Suprapubic skin (tissue), 4 donors: Measurements from ENCODE around the gene PABPN1. TPM values are rescaled to one million over a fixed set of nuclear protein-coding genes. Genes with fewer than 3 reads are reported as not detected.
A peak's percentile ranks its signal among the peaks of the same experiment; 100 is the strongest.

Experiments
- DNase-seq, 2 donors: peaks; one replicate each; pipeline ENCODE4 v3.0.0-alpha.2; 2019; ENCODE audit warnings: low spot score in 2 of 2
- H3K27ac ChIP-seq: fragments of 200-600 bp; sonication (generic); one replicate; pipeline ENCODE4 v1.5.1; 2019
- H3K27me3 ChIP-seq: fragments of 200-600 bp; sonication (generic); one replicate; pipeline ENCODE4 v1.5.1; 2019
- H3K36me3 ChIP-seq: fragments of 200-600 bp; sonication (generic); one replicate; pipeline ENCODE4 v1.5.1; 2019
- H3K4me1 ChIP-seq: fragments of 200-600 bp; sonication (generic); one replicate; pipeline ENCODE4 v1.5.1; 2019
- H3K4me3 ChIP-seq: fragments of 200-600 bp; sonication (generic); one replicate; pipeline ENCODE4 v1.5.1; 2019; ENCODE audit warnings: mild to moderate bottlenecking
- H3K9me3 ChIP-seq: fragments of 200-600 bp; sonication (generic); one replicate; pipeline ENCODE4 v1.5.1; 2019
- CTCF ChIP-seq, 2 donors: fragments of 200-600 bp in 1 of 2; fragments of 450-650 bp in 1 of 2; sonication (generic) in 1 of 2; IDR thresholded peaks; one replicate each; pipeline ENCODE4 v1.5.1; 2016 to 2019; ENCODE audit warnings: antibody characterized with exemption in 2 of 2, mild to moderate bottlenecking in 1 of 2, moderate library complexity in 1 of 2
- EP300 ChIP-seq: sonication (generic); formaldehyde crosslinking; IDR thresholded peaks from one replicate; pipeline ENCODE4 v1.6.1; 2017; ENCODE audit warnings: antibody characterized with exemption
- POLR2A ChIP-seq, 2 donors: fragments of 450-650 bp; IDR thresholded peaks; one replicate each; pipeline ENCODE4 v1.6.1; 2017; ENCODE audit warnings: antibody characterized with exemption in 2 of 2, mild to moderate bottlenecking in 2 of 2, moderate library complexity in 2 of 2
- POLR2AphosphoS5 ChIP-seq, 3 donors: sonication (generic); formaldehyde crosslinking; IDR thresholded peaks; one replicate each; pipeline ENCODE4 v1.6.1; 2017; ENCODE audit warnings: antibody characterized with exemption in 3 of 3
- WGBS: methylation state at CpG from one replicate; pipeline ENCODE4 v1.1.5; 2018; 5-methylcytosine and 5-hydroxymethylcytosine counted together
- total RNA-seq, 4 donors: library from RNA; depleted of rRNA; stranded (reverse); fragments of >200 nt; gene quantifications; one replicate each; pipeline ENCODE4 v1.1.0, GENCODE V29; 2016

PABPN1 gene
- total RNA-seq, 4 donors from 2014 or later, result 45.1 to 109 (median 58.8) TPM

DNA sequence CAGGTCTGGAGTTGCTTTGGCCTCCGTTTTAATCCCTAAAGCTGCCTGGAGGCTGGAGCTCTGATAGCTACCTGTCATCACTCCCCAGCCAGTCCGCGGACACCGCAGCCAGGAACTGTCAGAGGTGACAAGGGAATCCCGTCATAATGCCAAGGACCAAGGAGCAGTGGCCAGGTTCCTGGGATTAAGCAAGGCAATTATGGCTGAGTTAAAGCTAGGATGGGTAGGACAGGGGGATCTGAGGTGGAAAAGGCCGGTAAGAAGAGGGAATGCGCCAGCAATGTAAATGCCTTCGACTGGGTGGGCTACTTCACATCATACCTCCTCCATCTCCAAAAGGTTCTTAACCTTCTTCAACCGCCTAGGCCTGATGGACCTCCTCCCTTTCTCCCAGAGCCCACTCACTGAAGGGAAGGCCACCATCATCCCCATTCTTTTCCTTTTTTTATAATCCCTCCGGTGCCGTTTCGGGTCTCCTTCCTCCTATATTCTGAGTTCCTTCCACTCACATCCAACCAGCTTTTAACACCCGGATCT is 20.5 kb upstream of the PABPN1 start:
- Histone ChIP-seq H3K27ac (peak overlapping the region; percentile 93), H3K9me3 (no peaks in the 10 kb centered on the region), H3K4me1 (peaks cover 47% of the 10 kb centered on the region), H3K4me3 (peak overlapping the region; percentile 60), H3K27me3 (no peaks in the 10 kb centered on the region), H3K36me3 (peaks cover 6% of the 10 kb centered on the region)
- 2% methylated on average over 13 of the region's 13 CpGs for whole genome bisulfite sequencing
- no peak for TF ChIP-seq EP300
- TF ChIP-seq POLR2A (IDR thresholded peaks at IDR 0.05), result no peak
- TF ChIP-seq POLR2AphosphoS5 (IDR thresholded peaks at IDR 0.05), result no peak
- no peak for TF ChIP-seq CTCF (IDR thresholded peaks at IDR 0.05)
- DNase-seq, result peak; percentile 80 to 81

- peak; percentile 97 to 98 for DNase-seq
- WGBS, result 1% methylated on average over 19 of the region's 87 CpGs
- Histone ChIP-seq H3K36me3 (peaks cover 6% of the 10 kb centered on the region), H3K4me3 (peak overlapping the region; percentile 60), H3K27ac (peak overlapping the region; percentile 93), H3K4me1 (peaks cover 51% of the 10 kb centered on the region), H3K9me3 (no peaks in the 10 kb centered on the region), H3K27me3 (no peaks in the 10 kb centered on the region)
- peak; percentile 65 to 91 for TF ChIP-seq CTCF (IDR thresholded peaks at IDR 0.05)
- TF ChIP-seq POLR2AphosphoS5 (IDR thresholded peaks at IDR 0.05), result peak; percentile 62 to 88 (median 85)
- TF ChIP-seq POLR2A (IDR thresholded peaks at IDR 0.05), result peak in 1 of 2 donors; percentile 65
- TF ChIP-seq EP300, result no peak
These were observed 19.8 kb upstream of the PABPN1 start for GRCh38 chr14:23301288-23301968.

- peak overlapping the region; percentile 60 for H3K4me3 ChIP-seq
- peaks cover 49% of the 10 kb centered on the region for H3K4me1 ChIP-seq
- no CpG with 5 or more reads among the region's 25 CpGs for WGBS
These were observed 19.3 kb upstream of the PABPN1 start for GRCh38 chr14:23301969-23302289.

DNA sequence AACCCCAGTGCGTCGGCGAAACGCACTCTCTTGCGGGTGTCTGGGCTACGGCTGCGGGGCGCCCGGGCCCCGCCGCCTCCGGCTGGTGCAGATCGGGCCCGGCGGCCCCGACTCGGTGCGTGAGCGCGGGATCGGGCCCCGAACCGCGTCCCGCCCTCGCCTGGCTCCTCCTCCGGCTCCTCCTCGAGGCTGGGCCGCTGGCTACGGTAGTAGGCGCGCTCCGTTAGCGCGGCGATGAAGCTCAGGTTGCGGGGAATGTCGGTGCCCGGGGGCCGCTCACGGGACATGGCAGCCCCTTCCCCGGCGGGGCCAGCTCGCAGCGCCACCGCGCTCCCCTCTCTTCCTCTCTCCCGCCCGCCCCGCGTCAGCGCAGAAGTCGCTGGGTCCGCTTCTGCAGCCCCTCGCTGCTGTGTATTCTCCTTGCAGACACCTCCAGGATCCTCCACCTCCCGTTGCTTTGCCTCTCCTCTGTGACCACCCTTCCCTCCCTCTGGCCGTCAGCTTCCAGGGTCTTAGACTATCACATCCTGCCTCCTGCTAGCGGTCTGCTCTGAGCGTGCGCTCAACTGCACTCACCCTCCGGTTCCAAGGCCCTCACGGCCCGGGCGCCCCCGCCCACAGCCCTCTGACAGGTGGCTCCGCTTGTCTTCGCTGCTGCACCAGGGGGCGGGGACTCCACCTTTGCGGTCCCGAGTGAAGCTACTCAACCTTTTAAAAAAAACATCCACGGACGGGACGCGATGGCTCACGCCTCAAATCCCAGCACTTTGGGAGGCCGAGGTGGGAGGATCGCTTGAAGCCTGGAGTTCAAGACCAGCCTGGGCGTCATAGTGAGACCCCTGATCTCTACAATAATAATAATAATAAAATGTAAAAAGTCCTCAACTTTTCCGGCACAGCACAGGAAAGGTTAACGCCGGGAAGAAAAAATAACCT is 18.7 kb upstream of the PABPN1 start, which contains the start of gene PPP1R3E:
Gene PPP1R3E (minus strand): TSS at position 570 of the 936 bp plus-strand sequence. CDS start 283 bp downstream, at position 287.
- Histone ChIP-seq H3K4me3 (peak within 1 kb of the TSS; percentile 60), H3K27me3 (no peaks in the 10 kb centered on the region), H3K27ac (peak within 1 kb of the TSS; percentile 93), H3K36me3 (no peaks in the 10 kb centered on the region), H3K9me3 (no peaks in the 10 kb centered on the region), H3K4me1 (peaks cover 53% of the 10 kb centered on the region)
- WGBS, result 5% methylated on average over 41 of the region's 81 CpGs
- TF ChIP-seq POLR2A (IDR thresholded peaks at IDR 0.05), result no peak
- TF ChIP-seq CTCF (IDR thresholded peaks at IDR 0.05), result no peak
- peak; percentile 85 to 88 for DNase-seq

More at GRCh38 chr14:23301969-23302289, 19.3 kb upstream of the PABPN1 start:
- Histone ChIP-seq H3K27ac (peak overlapping the region; percentile 93), H3K36me3 (peaks cover 4% of the 10 kb centered on the region), H3K9me3 (no peaks in the 10 kb centered on the region), H3K27me3 (no peaks in the 10 kb centered on the region)
- no peak for DNase-seq
- TF ChIP-seq CTCF (IDR thresholded peaks at IDR 0.05), result no peak
- peak in 2 of 3 donors; percentile 45 to 71 for TF ChIP-seq POLR2AphosphoS5 (IDR thresholded peaks at IDR 0.05)
- TF ChIP-seq EP300, result no peak
- TF ChIP-seq POLR2A (IDR thresholded peaks at IDR 0.05), result peak in 1 of 2 donors; percentile 40
